Cardiac muscle cell (in vitro differentiated cells and primary cell): ENCODE measurements around the gene FAM53B. TPM values are rescaled to one million over a fixed set of nuclear protein-coding genes. Genes with fewer than 3 reads are reported as not detected.

ENCODE experiments used
- DNase-seq, 2 donors: peaks; one replicate each; pipeline versions ENCODE4 v3.0.0 to v3.0.0-alpha.2; 2010 to 2017; ENCODE audit warnings: low read depth in 1 of 2, low spot score in 1 of 2
- H3K27ac ChIP-seq: fragments of 200-600 bp; sonication (generic); 2 replicates; pipeline ENCODE4 v1.5.1; 2016
- H3K27me3 ChIP-seq: fragments of 200-600 bp; sonication (generic); 2 replicates; pipeline ENCODE4 v1.6.0; 2016; ENCODE audit warnings: control low read depth
- H3K36me3 ChIP-seq: fragments of 200-600 bp; sonication (generic); 2 replicates; pipeline ENCODE4 v1.5.1; 2016; ENCODE audit warnings: control low read depth
- H3K4me1 ChIP-seq: fragments of 200-600 bp; sonication (generic); 2 replicates; pipeline ENCODE4 v1.8.1; 2017; ENCODE audit warnings: low read depth, mild to moderate bottlenecking, mixed run types
- H3K4me3 ChIP-seq: fragments of 200-600 bp; sonication (generic); 2 replicates; pipeline ENCODE4 v1.5.1; 2016; ENCODE audit warnings: mild to moderate bottlenecking
- H3K9me3 ChIP-seq: fragments of 200-600 bp; sonication (generic); 2 replicates; pipeline ENCODE4 v1.5.1; 2017; ENCODE audit warnings: low read depth, mild to moderate bottlenecking, control low read depth
- polyA plus RNA-seq: library from polyadenylated mRNA; unstranded; fragments of >200 nt; fragmentation: Nextera tagmentation; extraction: Ambion mirVana; gene quantifications from 2 replicates; pipeline ENCODE4 v1.2.1, GENCODE V29; 2016
- total RNA-seq: library from RNA; depleted of rRNA; stranded (reverse); fragments of >200 nt; gene quantifications from 2 replicates; pipeline ENCODE4 v1.2.3, GENCODE V29; 2016
- TF ChIP-seq, protein P1 (sequence below): IDR thresholded peaks from 2 replicates; pipeline ENCODE4 v1.5.1; 2012; ENCODE audit warnings: low read depth, mild to moderate bottlenecking, low read length

Gene FAM53B
- total and polyA plus RNA-seq, 2 experiments from 2014 or later, result 10.2 to 34.8 TPM

- Histone ChIP-seq H3K4me3 (no peak overlapping the region), H3K27me3 (no peaks in the 10 kb centered on the region), H3K4me1 (peaks cover 48% of the 10 kb centered on the region), H3K9me3 (no peaks in the 10 kb centered on the region), H3K36me3 (peaks cover 2% of the 10 kb centered on the region), H3K27ac (no peak overlapping the region)
- TF ChIP-seq, protein P1, sequence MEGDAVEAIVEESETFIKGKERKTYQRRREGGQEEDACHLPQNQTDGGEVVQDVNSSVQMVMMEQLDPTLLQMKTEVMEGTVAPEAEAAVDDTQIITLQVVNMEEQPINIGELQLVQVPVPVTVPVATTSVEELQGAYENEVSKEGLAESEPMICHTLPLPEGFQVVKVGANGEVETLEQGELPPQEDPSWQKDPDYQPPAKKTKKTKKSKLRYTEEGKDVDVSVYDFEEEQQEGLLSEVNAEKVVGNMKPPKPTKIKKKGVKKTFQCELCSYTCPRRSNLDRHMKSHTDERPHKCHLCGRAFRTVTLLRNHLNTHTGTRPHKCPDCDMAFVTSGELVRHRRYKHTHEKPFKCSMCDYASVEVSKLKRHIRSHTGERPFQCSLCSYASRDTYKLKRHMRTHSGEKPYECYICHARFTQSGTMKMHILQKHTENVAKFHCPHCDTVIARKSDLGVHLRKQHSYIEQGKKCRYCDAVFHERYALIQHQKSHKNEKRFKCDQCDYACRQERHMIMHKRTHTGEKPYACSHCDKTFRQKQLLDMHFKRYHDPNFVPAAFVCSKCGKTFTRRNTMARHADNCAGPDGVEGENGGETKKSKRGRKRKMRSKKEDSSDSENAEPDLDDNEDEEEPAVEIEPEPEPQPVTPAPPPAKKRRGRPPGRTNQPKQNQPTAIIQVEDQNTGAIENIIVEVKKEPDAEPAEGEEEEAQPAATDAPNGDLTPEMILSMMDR, result no peak
- DNase-seq, result no peak
These were observed 46.7 kb downstream of the FAM53B start for GRCh38 chr10:124697443-124697836.

DNA sequence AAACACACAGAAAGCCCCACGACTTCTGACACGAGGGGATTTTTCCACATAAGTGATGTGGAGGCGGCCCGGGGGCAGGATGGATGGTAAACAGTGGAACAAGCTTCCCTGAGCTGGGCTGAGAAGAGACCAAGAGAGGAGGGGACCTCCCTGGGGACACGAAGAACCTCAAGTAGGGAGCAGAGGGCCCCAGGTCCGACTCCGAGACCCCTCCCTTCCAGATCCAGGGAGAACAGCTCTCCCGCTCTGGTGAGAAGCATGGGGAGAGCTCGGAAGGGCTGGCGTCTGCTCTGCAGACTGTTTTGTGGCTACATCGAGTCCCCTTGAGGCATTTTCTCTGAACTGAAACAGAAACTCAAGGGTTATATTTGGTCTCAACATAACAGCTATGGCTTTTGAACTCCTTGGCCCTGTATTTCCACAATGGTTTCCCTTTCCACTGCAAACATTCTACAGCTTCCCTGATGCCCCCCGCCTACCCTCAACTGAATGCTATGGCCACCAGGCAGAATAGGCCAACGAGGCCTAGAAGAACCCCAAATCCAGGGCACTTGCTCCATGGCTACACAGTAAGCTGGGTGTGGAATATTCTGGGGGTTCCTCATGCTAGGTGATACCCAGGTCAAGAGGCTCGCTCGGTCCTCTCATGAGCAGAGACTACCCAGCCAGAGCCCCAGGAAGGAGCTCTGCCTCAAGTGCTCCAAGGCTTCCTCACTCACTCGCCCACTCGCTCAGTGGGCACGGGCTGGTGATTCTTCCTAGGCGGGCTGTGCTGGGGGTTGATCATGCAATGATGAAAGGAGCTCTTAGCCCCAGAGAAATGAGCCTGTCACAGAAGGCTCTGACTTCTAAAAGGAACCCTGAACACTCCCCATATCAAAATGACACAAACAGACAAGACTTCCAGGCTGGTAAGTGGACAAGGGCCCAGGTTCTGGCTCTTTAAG lies 47.5 kb downstream of the FAM53B start:
- Histone ChIP-seq H3K36me3 (peaks cover 2% of the 10 kb centered on the region), H3K9me3 (no peaks in the 10 kb centered on the region), H3K27ac (peak overlapping the region; percentile 30), H3K4me3 (no peak overlapping the region), H3K27me3 (no peaks in the 10 kb centered on the region), H3K4me1 (peaks cover 48% of the 10 kb centered on the region)
- no peak for DNase-seq
- TF ChIP-seq, protein P1, result no peak

GRCh38 chr10:124695259-124695658 lies 48.9 kb downstream of the FAM53B start:
- H3K27ac ChIP-seq, result peak overlapping the region; percentile 88
- TF ChIP-seq, protein P1, result no peak
- peaks cover 36% of the 10 kb centered on the region for H3K4me1 ChIP-seq
- H3K9me3 ChIP-seq, result no peaks in the 10 kb centered on the region
- DNase-seq, result no peak
- H3K27me3 ChIP-seq, result no peaks in the 10 kb centered on the region
- H3K36me3 ChIP-seq, result peaks cover 2% of the 10 kb centered on the region
- H3K4me3 ChIP-seq, result no peak overlapping the region

- H3K27ac ChIP-seq, result peak overlapping the region; percentile 88
- H3K4me1 ChIP-seq, result peaks cover 35% of the 10 kb centered on the region
- peaks cover 2% of the 10 kb centered on the region for H3K36me3 ChIP-seq
- TF ChIP-seq, protein P1, result no peak
- H3K4me3 ChIP-seq, result no peak overlapping the region
- H3K9me3 ChIP-seq, result no peaks in the 10 kb centered on the region
- DNase-seq, result no peak
- no peaks in the 10 kb centered on the region for H3K27me3 ChIP-seq
These were observed 49.5 kb downstream of the FAM53B start for GRCh38 chr10:124694481-124695220.

DNA sequence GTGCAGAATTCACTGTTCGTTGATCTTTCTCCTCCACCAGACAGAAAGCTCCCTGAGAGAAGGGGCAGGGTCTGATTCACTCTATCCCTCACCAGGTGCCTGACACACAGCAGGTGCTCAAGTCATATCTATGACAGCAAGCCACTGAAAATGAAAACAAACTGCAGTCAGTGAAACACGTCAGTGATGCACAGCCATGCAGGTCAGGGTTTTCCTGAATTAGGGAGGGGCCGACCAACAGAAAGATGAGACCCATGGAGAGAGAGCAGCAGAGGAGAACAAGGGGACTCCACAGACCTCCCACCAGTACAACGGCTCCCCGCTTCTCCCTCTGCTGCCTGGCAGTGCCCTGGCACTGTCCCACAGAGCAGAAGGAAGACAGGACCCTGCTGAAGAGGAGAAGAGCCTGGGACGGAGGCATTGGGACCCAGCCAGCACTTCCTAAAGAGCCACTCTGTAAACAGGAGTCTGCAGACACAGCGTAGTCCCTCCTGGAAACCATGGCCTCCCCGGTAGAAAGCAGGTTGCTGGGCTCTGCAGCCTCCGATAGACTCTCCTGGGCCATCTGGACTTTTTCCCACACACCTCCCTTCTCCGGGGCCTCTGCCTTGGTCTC lies 50.3 kb downstream of the FAM53B start:
- peak overlapping the region; percentile 88 for H3K27ac ChIP-seq
- H3K4me1 ChIP-seq, result peaks cover 43% of the 10 kb centered on the region
- DNase-seq, result peak in 1 of 2 donors; percentile 57

More for the DNA sequence above, 50.3 kb downstream of the FAM53B start:
- peaks cover 2% of the 10 kb centered on the region for H3K36me3 ChIP-seq
- no peaks in the 10 kb centered on the region for H3K9me3 ChIP-seq
- TF ChIP-seq, protein P1, result no peak
- H3K27me3 ChIP-seq, result no peaks in the 10 kb centered on the region
- H3K4me3 ChIP-seq, result no peak overlapping the region
